GM19099 (cell line): ENCODE results near the gene HDAC7.
A peak's percentile ranks its signal among the peaks of the same experiment; 100 is the strongest.

ENCODE experiments used
- POLR2A ChIP-seq: IDR thresholded peaks from 3 replicates; pipeline ENCODE4 v1.6.1; 2011; ENCODE audit warnings: low read depth; ENCODE audit not compliant: insufficient read length; ENCODE audit errors: extremely low read depth

The HDAC7 gene

GRCh38 chr12:47819896-47820630 lies at the start of gene HDAC7:
Gene HDAC7, minus strand, starts transcription at chr12:47819903. Its CDS starts 118 bp downstream, at chr12:47819785.
- TF ChIP-seq POLR2A = peak; percentile 43

- TF ChIP-seq POLR2A = no peak
Observed at GRCh38 chr12:47868552-47869031, 48.9 kb upstream of the HDAC7 start.

- no peak for TF ChIP-seq POLR2A
Observed at GRCh38 chr12:47868041-47868440, 48.3 kb upstream of the HDAC7 start.

GRCh38 chr12:47867495-47867941 lies 47.8 kb upstream of the HDAC7 start:
- no peak for TF ChIP-seq POLR2A

- no peak for TF ChIP-seq POLR2A
Observed at GRCh38 chr12:47864646-47865235, 45.0 kb upstream of the HDAC7 start.

- no peak for TF ChIP-seq POLR2A
Observed at GRCh38 chr12:47863985-47864384, 44.3 kb upstream of the HDAC7 start.

GRCh38 chr12:47863467-47863866 lies 43.8 kb upstream of the HDAC7 start:
- TF ChIP-seq POLR2A = no peak

DNA sequence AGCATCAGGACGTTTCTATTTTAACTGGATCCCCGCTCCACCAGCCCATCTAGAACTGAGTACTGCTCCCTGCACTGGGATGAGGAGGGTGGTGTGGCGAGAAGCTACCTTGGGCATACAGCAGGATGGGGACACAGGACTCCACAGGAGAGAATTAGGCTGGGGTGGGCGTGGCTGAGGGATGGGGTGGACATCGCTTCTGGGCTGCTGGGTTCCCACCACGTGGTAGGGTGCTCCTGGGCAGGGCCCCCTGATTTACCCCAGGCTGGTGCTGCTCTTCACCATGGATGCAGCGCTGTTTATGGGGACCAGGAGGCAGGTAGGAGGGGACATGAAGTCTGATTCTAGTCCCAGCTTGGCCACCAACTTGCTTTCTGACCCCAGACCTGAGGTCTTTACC lies 43.2 kb upstream of the HDAC7 start:
- no peak for TF ChIP-seq POLR2A

DNA sequence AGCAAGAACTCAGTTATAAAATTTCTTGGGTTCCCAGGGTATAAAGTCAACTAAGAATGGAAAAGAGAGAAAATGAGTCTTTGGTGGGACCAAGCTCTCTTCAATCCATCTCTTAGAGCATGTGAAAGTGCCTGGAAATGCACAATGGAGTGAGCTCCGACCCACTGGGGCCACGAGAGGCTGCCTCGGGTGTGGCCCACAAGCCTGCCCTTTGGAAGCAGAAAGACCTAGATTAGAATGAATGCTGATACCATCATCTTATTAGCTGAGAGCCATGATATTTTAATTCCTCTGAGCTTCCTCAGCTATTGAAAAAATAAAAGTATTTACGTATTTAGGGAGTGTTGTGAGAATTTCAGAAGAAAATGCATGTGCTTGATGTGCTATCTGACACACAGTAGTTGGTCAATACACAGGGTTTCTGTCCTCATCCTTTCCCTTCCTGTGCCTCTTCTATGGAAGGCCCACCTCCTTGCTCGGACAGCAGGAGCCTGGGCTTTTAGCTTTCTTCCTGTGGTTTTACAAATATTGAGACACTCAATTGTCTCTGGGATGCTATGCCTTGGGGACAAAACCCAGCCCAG lies 42.6 kb upstream of the HDAC7 start:
- no peak for TF ChIP-seq POLR2A

DNA sequence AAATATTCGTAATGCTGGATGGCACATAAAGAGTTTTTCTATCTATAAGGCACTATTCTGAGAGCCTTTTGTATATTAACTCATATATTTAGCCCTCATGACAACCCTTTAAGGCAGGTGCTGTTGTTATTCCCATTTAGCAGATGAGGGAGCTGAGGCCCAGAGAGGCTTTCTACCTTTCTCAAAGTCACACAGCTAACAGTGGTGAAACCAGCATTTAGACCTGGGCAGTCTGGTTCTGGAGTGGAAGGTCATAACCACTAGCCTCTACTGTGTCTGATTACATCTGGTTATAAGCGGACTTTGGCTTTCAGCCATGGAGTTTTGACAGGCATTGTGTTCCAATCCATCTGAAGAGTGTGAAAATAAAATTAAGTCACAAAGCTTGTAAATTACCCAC lies 41.2 kb upstream of the HDAC7 start:
- TF ChIP-seq POLR2A = no peak

DNA sequence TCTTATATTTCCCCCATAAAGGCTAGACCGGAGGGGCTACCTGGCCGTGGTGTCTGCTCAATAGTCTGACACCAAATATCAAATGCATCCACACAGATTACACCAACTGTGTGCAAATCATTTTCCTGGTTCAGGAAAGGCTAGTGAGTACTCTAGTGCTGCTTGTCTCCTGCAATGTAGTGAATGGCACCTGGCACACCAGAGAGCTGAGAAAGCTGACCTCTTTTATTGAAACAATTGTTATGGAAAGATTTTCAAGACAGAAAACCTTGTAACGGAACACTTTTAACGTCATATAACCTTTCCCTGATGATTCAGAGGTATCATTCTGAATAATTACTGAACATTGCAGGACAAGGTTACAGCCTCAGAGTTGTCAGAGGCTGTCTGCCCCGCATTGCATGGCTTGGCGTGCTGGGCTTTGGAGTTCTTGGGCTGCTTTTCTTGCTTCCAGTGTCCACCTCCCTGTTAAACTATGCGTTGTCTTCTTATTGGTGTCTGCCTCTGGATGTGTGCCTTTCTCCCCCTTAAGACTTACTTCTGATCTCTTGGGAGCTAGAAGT lies 40.7 kb upstream of the HDAC7 start:
- TF ChIP-seq POLR2A = no peak

DNA sequence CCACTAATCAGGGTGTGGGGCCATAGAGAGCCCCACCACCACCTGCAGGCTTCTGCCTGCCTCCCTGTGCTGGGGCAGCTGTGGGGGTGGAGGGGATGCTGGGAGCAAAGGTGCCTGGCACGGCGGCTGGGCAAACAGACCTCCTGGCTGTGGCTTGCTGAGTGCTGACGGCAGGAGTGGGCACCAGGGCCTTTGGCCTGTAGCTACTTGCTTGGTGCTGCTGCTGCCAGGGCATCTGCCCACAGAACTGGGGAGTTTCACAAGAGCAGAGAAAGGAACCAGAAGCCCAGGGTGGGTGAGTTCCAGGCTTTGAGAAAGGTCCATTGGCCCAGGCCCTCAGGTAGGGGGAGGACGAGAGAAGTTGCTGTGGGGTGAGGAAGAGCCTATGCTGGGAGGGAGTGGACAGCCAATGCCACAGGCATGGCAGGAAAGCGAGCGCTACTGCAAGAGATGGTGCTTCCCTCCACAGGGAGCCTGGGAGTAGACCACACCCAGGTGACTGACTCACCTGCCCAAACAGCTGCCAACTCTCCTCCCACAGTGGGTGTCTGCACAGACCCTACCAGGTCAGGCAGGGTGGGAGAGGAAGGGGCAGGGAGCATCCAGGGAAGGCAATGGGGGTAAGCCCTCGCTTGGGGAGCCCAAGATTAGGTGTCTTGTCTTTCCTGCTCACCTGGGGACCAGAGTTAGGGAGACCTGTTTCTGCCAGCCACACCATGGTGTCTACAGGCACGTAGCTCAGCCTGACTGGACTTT lies 39.0 kb upstream of the HDAC7 start:
- no peak for TF ChIP-seq POLR2A

GRCh38 chr12:47856721-47857575 lies 37.2 kb upstream of the HDAC7 start:
- TF ChIP-seq POLR2A = no peak

DNA sequence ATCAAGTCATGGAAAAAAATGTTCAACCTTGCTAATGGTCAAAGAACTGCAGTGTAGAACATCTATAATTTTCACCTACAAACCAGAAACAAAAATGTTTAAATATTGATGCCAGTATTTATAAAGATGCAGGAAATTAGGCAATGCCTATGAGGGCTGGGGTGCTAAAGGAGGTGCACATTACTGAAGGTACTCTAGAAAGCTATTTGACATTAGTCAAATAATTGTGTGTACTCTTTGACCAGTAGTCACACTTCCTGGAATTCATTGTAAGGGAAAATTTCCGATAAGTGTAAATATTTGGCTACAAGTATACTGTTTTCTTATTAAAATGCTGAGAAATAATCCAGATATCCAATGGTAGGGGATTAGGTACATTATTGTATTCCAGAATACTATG lies 36.4 kb upstream of the HDAC7 start:
- TF ChIP-seq POLR2A = no peak
